IMR-90 (cell line): Measurements from ENCODE around the gene MRPL52. TPM values are rescaled to one million over a fixed set of nuclear protein-coding genes. Genes with fewer than 3 reads are reported as not detected.

ENCODE experiments used
- ATAC-seq: fragments of 200-7000 bp; cut with Tn5 transposase; 2 replicates; pipeline ENCODE4 v1.9.1; 2020; ENCODE audit warnings: low read depth, mild to moderate bottlenecking, moderate library complexity
- BruUV-seq: library from RNA; stranded (reverse); fragments of 400-500 nt; replicated peaks from 2 replicates; lab custom pipeline; 2021; lab: Mats Ljungman, UMichigan
- CTCF ChIA-PET: fragments of 300-600 bp; formaldehyde crosslinking; extraction: SDS; loops from one replicate; lab custom pipeline; 2021; ENCODE audit warnings: antibody characterized with exemption; lab: Yijun Ruan, JAX
- POLR2A ChIA-PET: fragments of 300-600 bp; sonication (Branson Sonifier 250); formaldehyde crosslinking; loops from one replicate; lab custom pipeline; 2022; ENCODE audit warnings: antibody characterized with exemption; ENCODE audit not compliant: unreplicated experiment; lab: Charles Lee
- DNase-seq: peaks from one replicate; pipeline ENCODE4 v3.0.0; 2013
- H2AFZ ChIP-seq: replicated peaks from 2 replicates; pipeline ENCODE3; 2013; ENCODE audit warnings: low read length, mild to moderate bottlenecking; ENCODE audit not compliant: poor library complexity
- H2AK5ac ChIP-seq: 2 replicates; pipeline ENCODE4 v1.6.1; 2013; ENCODE audit warnings: low read depth, low read length, inconsistent platforms
- H2AK9ac ChIP-seq: replicated peaks from 2 replicates; pipeline ENCODE3; 2013; ENCODE audit warnings: mild to moderate bottlenecking, low read depth, low read length, moderate library complexity; ENCODE audit not compliant: poor library complexity
- H2BK120ac ChIP-seq: 2 replicates; pipeline ENCODE4 v1.6.1; 2013; ENCODE audit warnings: low read depth, low read length, inconsistent platforms
- H2BK15ac ChIP-seq: 3 replicates; pipeline ENCODE4 v1.6.1; 2013; ENCODE audit warnings: low read depth, low read length, inconsistent platforms
- H2BK20ac ChIP-seq: 2 replicates; pipeline ENCODE4 v1.6.1; 2013; ENCODE audit warnings: low read depth, mild to moderate bottlenecking, inconsistent platforms, low read length, moderate library complexity
- H2BK5ac ChIP-seq: 2 replicates; pipeline ENCODE4 v1.6.1; 2013; ENCODE audit warnings: mild to moderate bottlenecking, low read depth, low read length, inconsistent platforms; ENCODE audit not compliant: poor library complexity, severe bottlenecking
- H3K14ac ChIP-seq: replicated peaks from 2 replicates; pipeline ENCODE4 v1.6.1; 2013; ENCODE audit warnings: low read depth, low read length, inconsistent platforms
- H3K18ac ChIP-seq: 2 replicates; pipeline ENCODE4 v1.6.1; 2013; ENCODE audit warnings: low read depth, low read length, control low read depth
- H3K23ac ChIP-seq: 2 replicates; pipeline ENCODE4 v1.6.1; 2013; ENCODE audit warnings: low read depth, low read length, inconsistent platforms
- H3K27ac ChIP-seq: 2 replicates; pipeline ENCODE4 v1.5.1; 2013; ENCODE audit warnings: mild to moderate bottlenecking, control low read depth, low read length; ENCODE audit not compliant: insufficient read depth
- H3K27me3 ChIP-seq: 2 replicates; pipeline ENCODE4 v1.6.1; 2013; ENCODE audit warnings: low read length; ENCODE audit not compliant: control insufficient read depth, insufficient read depth
- H3K36me3 ChIP-seq: 2 replicates; pipeline ENCODE4 v1.6.1; 2013; ENCODE audit warnings: low read length, mixed read lengths; ENCODE audit not compliant: control insufficient read depth, insufficient read depth
- H3K4ac ChIP-seq: 2 replicates; pipeline ENCODE4 v1.6.1; 2013; ENCODE audit warnings: low read depth, low read length, inconsistent platforms
- H3K4me1 ChIP-seq: 2 replicates; pipeline ENCODE4 v1.6.1; 2013; ENCODE audit warnings: low read length, mixed read lengths; ENCODE audit not compliant: control insufficient read depth, insufficient read depth
- H3K4me2 ChIP-seq: 2 replicates; pipeline ENCODE4 v1.6.1; 2013; ENCODE audit warnings: low read depth, mild to moderate bottlenecking, control low read depth, low read length, moderate library complexity
- H3K4me3 ChIP-seq: 2 replicates; pipeline ENCODE4 v1.5.1; 2013; ENCODE audit warnings: low read depth, mild to moderate bottlenecking, control low read depth, low read length, moderate library complexity; ENCODE audit not compliant: insufficient read depth
- H3K56ac ChIP-seq: 2 replicates; pipeline ENCODE4 v1.6.1; 2013; ENCODE audit warnings: low read length, inconsistent platforms; ENCODE audit not compliant: insufficient read depth; ENCODE audit errors: extremely low read depth
- H3K79me1 ChIP-seq, 2 experiments: 2 replicates each; pipeline ENCODE4 v1.6.1; 2013; ENCODE audit warnings: low read length in 2 of 2, inconsistent platforms in 1 of 2, low read depth in 1 of 2
- H3K9ac ChIP-seq: 2 replicates; pipeline ENCODE4 v1.6.1; 2013; ENCODE audit warnings: low read depth, low read length, control low read depth
- H3K9me1 ChIP-seq: 2 replicates; pipeline ENCODE4 v1.6.1; 2013; ENCODE audit warnings: low read length, inconsistent platforms; ENCODE audit not compliant: insufficient read depth
- H3K9me3 ChIP-seq: 2 replicates; pipeline ENCODE4 v1.6.1; 2013; ENCODE audit warnings: low read length; ENCODE audit not compliant: control insufficient read depth, insufficient read depth
- H4K20me1 ChIP-seq: 2 replicates; pipeline ENCODE4 v1.6.1; 2013; ENCODE audit warnings: low read length, inconsistent platforms; ENCODE audit not compliant: insufficient read depth
- H4K5ac ChIP-seq: 2 replicates; pipeline ENCODE4 v1.6.1; 2013; ENCODE audit warnings: mild to moderate bottlenecking, low read depth, low read length, control low read depth
- H4K8ac ChIP-seq, 2 experiments: 2 replicates each; pipeline ENCODE4 v1.6.1; 2013; ENCODE audit warnings: low read depth in 2 of 2, low read length in 2 of 2, control low read depth in 1 of 2, inconsistent platforms in 1 of 2
- H4K91ac ChIP-seq: 2 replicates; pipeline ENCODE4 v1.6.1; 2013; ENCODE audit warnings: low read depth, low read length, inconsistent platforms; ENCODE audit not compliant: insufficient read depth
- CEBPB ChIP-seq: IDR thresholded peaks from 2 replicates; pipeline ENCODE4 v1.6.1; 2012; ENCODE audit warnings: low read depth, low read length, improper control_type of control experiment
- MAFK ChIP-seq: IDR thresholded peaks from 2 replicates; pipeline ENCODE4 v1.6.1; 2012; ENCODE audit warnings: low read depth, low read length, improper control_type of control experiment
- MAZ ChIP-seq: IDR thresholded peaks from 2 replicates; pipeline ENCODE4 v1.6.1; 2012; ENCODE audit warnings: low read depth, mild to moderate bottlenecking, low read length, improper control_type of control experiment, moderate library complexity, borderline replicate concordance
- NFE2L2 ChIP-seq: fragments of 150-350 bp; IDR thresholded peaks from 2 replicates; pipeline ENCODE4 v1.6.1; 2016; ENCODE audit warnings: low read depth, mild to moderate bottlenecking, low read length
- POLR2A ChIP-seq: IDR thresholded peaks from 2 replicates; pipeline ENCODE4 v1.6.1; 2012; ENCODE audit warnings: mild to moderate bottlenecking, low read depth, low read length
- RAD21 ChIP-seq: IDR thresholded peaks from 2 replicates; pipeline ENCODE4 v1.6.1; 2012; ENCODE audit warnings: low read length, improper control_type of control experiment
- SMC3 ChIP-seq: fragments of 150-350 bp; IDR thresholded peaks from 2 replicates; pipeline ENCODE4 v1.6.1; 2016; ENCODE audit warnings: low read depth, mild to moderate bottlenecking, antibody characterized with exemption, low read length, moderate library complexity
- WGBS, 2 experiments: methylation state at CpG; one replicate each; pipeline versions ENCODE4 v1.1.5 to v1.1.7; 2013; ENCODE audit warnings: missing lambda C conversion rate in 2 of 2; ENCODE audit not compliant: insufficient read length in 1 of 2; ENCODE audit errors: extremely low coverage in 2 of 2; 5-methylcytosine and 5-hydroxymethylcytosine counted together
- dilution Hi-C: fragments of 300-500 bp; cut with HindIII; formaldehyde crosslinking; loops from one replicate; pipeline ENCODE4 v1.14.3; 2018; ENCODE audit warnings: low sequenced_read_pairs; ENCODE audit not compliant: unreplicated experiment
- in situ Hi-C: fragments of 300-500 bp; cut with MboI; formaldehyde crosslinking; loops from 3 replicates; pipeline ENCODE4 v1.14.3; 2019; ENCODE audit warnings: low sequenced_read_pairs, inconsistent platforms, mixed read lengths
- intact Hi-C: fragments of 100-400 bp; cut with micrococcal nuclease; formaldehyde crosslinking; loops from 2 replicates; pipeline ENCODE4 v1.10.0; 2022
- polyA plus RNA-seq, 3 experiments: library from polyadenylated mRNA; depleted of rRNA; stranded (reverse); fragments of >200 nt; gene quantifications; 2 replicates each; pipeline ENCODE4 v1.2.3, GENCODE V29; 2012; ENCODE audit warnings: low replicate concordance in 1 of 3
- total RNA-seq: library from RNA; depleted of rRNA; stranded (reverse); fragments of >200 nt; gene quantifications from 2 replicates; pipeline ENCODE4 v1.2.3, GENCODE V29; 2012
- TF ChIP-seq, protein P1 (sequence below): fragments of 150-350 bp; IDR thresholded peaks from 2 replicates; pipeline ENCODE4 v1.6.1; 2017; ENCODE audit warnings: mild to moderate bottlenecking, antibody characterized with exemption, low read length, low read depth
- TF ChIP-seq, protein P2 (sequence below): conservative IDR thresholded peaks from 2 replicates; pipeline ENCODE4 v1.5.1; 2012; ENCODE audit warnings: mild to moderate bottlenecking, low read depth, low read length, improper control_type of control experiment
- TF ChIP-seq, protein P3 (sequence below): fragments of 150-350 bp; IDR thresholded peaks from 2 replicates; pipeline ENCODE4 v1.6.1; 2016; ENCODE audit warnings: low read depth, mild to moderate bottlenecking, low read length, moderate library complexity, borderline replicate concordance

MRPL52 gene
- total and polyA plus RNA-seq, 2 of the 4 experiments (the other 2 are of a cell fraction): 33.1 to 51.4 TPM

DNA sequence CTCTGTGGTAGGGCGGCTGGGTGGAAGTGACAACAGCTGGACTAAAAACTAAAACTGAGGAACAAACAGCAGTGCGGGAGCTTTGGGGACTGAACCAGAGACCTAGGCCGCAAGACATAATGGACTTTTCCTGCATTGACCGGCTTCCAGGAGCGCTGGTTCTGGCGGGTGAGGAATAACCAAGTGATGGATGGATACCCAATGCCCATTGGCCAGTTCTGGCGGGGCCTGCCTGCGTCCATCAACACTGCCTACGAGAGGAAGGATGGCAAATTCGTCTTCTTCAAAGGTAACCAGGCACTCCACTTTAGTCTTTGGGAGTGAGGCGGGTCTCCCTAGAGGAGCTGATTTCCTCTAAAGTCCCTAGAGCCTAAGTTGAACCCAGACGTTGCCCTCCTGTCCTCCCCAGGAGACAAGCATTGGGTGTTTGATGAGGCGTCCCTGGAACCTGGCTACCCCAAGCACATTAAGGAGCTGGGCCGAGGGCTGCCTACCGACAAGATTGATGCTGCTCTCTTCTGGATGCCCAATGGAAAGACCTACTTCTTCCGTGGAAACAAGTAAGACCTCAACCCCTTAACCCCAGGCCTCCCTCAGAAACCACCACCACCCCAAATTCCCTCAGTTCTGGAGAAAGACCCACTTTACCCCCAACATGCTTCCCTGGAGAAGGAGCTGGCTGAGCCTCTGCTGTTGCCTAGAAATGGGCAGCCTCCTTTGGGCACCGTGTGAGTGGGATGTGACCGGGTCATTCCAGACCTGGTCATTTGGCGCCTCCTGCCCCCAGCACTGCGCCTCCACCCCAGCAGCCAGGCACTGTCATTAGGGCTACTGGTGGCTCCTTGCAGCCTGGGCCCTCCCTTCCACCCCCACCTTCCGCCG, 14.8 kb downstream of the MRPL52 start (continued):
- TF ChIP-seq, protein P1, sequence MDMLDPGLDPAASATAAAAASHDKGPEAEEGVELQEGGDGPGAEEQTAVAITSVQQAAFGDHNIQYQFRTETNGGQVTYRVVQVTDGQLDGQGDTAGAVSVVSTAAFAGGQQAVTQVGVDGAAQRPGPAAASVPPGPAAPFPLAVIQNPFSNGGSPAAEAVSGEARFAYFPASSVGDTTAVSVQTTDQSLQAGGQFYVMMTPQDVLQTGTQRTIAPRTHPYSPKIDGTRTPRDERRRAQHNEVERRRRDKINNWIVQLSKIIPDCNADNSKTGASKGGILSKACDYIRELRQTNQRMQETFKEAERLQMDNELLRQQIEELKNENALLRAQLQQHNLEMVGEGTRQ: no peak
- no peak for TF ChIP-seq CEBPB

DNA sequence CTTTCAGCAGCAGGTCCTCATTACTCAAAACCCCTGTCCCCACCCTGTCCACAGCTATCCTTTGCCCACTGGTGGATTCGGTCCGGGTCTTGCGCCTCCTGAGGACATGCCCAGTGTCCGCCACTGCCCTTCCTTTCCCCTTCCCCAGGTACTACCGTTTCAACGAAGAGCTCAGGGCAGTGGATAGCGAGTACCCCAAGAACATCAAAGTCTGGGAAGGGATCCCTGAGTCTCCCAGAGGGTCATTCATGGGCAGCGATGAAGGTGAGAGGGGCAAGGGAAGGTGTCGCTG, 15.4 kb downstream of the MRPL52 start:
- H3K4ac ChIP-seq: no peak overlapping the region
- H2BK5ac ChIP-seq: no peak overlapping the region
- no peak overlapping the region for H3K18ac ChIP-seq
- H4K91ac ChIP-seq: no peak overlapping the region
- no peak overlapping the region for H2BK20ac ChIP-seq
- no TSS peak for BruUV-seq
- POLR2A ChIA-PET: no interaction called here
- peaks cover 10 to 74% of the 10 kb centered on the region in 2 experiments; a peak in 3 of 4 replicates for H3K79me1 ChIP-seq
- no peak overlapping the region for H3K56ac ChIP-seq
- H4K5ac ChIP-seq: no peak overlapping the region
- peak overlapping the region; percentile 8; the same call in 1 of the 2 replicates for H3K27ac ChIP-seq
- H4K8ac ChIP-seq: peak overlapping the region in 1 of 2 experiments; percentile 44; a peak in 1 of 4 replicates
- H3K4me2 ChIP-seq: no peak overlapping the region
- peaks cover 30% of the 10 kb centered on the region for H3K9me1 ChIP-seq
- DNase-seq: no peak
- peak overlapping the region; percentile 33; the same call in 1 of the 2 replicates for H2AK5ac ChIP-seq
- H2BK15ac ChIP-seq: no peak overlapping the region
- H2AK9ac ChIP-seq: peak overlapping the region; percentile 16
- peaks cover 50% of the 10 kb centered on the region; the same call in 1 of the 2 replicates for H4K20me1 ChIP-seq
- peak overlapping the region; percentile 47 for H2AFZ ChIP-seq
- WGBS, 2 experiments: 89% methylated on average over 4 of the region's 9 CpGs; no CpG with 5 or more reads in 1 of the 2 experiments
- H3K4me1 ChIP-seq: peaks cover 42% of the 10 kb centered on the region
- no peak overlapping the region for H3K9ac ChIP-seq
- H3K36me3 ChIP-seq: peaks cover 62% of the 10 kb centered on the region
- intact Hi-C loops (no loop called here), dilution Hi-C loops (no loop called here), in situ Hi-C loops (loop anchor here (10.0 kb wide), 1 partner anchor 260 kb away; the partner anchor contains the start of gene DAD1)
- H3K23ac ChIP-seq: no peak overlapping the region
- no peak overlapping the region for H2BK120ac ChIP-seq
- CTCF ChIA-PET: no interaction called here
- no peak overlapping the region for H3K4me3 ChIP-seq
- H3K9me3 ChIP-seq: no peaks in the 10 kb centered on the region
- no peak for ATAC-seq
- no peak overlapping the region for H3K14ac ChIP-seq
- H3K27me3 ChIP-seq: no peaks in the 10 kb centered on the region
- no peak for TF ChIP-seq MAZ
- TF ChIP-seq NFE2L2: no peak
- TF ChIP-seq, protein P1: no peak
- TF ChIP-seq CEBPB: no peak
- TF ChIP-seq, protein P2, sequence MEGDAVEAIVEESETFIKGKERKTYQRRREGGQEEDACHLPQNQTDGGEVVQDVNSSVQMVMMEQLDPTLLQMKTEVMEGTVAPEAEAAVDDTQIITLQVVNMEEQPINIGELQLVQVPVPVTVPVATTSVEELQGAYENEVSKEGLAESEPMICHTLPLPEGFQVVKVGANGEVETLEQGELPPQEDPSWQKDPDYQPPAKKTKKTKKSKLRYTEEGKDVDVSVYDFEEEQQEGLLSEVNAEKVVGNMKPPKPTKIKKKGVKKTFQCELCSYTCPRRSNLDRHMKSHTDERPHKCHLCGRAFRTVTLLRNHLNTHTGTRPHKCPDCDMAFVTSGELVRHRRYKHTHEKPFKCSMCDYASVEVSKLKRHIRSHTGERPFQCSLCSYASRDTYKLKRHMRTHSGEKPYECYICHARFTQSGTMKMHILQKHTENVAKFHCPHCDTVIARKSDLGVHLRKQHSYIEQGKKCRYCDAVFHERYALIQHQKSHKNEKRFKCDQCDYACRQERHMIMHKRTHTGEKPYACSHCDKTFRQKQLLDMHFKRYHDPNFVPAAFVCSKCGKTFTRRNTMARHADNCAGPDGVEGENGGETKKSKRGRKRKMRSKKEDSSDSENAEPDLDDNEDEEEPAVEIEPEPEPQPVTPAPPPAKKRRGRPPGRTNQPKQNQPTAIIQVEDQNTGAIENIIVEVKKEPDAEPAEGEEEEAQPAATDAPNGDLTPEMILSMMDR: no peak
- no peak for TF ChIP-seq POLR2A
- TF ChIP-seq RAD21: no peak
- no peak for TF ChIP-seq MAFK
- no peak for TF ChIP-seq SMC3
- TF ChIP-seq, protein P3, sequence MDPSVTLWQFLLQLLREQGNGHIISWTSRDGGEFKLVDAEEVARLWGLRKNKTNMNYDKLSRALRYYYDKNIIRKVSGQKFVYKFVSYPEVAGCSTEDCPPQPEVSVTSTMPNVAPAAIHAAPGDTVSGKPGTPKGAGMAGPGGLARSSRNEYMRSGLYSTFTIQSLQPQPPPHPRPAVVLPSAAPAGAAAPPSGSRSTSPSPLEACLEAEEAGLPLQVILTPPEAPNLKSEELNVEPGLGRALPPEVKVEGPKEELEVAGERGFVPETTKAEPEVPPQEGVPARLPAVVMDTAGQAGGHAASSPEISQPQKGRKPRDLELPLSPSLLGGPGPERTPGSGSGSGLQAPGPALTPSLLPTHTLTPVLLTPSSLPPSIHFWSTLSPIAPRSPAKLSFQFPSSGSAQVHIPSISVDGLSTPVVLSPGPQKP: no peak
